Midbrain (tissue), 1 donor: ENCODE measurements around the gene OR5AR1.
"Not testable (repeated sequence)": the region's sequence is repeated elsewhere in the genome, so short reads cannot be mapped to it uniquely, and the experiment has no call there.

ENCODE experiments used
- DNase-seq: peaks from one replicate; lab custom pipeline; 2025; lab: John Stamatoyannopoulos, UW

The OR5AR1 gene

DNA sequence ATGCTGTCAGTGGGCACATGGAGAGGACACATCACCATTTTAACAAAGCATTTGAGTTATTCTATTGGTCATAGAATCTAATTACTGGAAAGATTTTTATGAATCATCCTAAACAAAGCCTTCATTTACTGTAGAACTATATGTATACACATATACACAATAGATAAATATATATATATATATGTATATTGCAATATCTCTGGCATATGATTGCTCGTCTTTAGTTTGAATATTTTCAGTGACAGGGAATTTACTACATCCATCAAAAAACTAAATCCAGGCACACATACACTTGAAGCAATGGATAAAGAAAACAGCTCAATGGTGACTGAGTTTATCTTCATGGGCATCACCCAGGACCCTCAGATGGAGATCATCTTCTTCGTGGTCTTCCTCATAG, at the start of gene OR5AR1:
OR5AR1 (plus strand) TSS at position 301 of the 400 bp plus-strand sequence; CDS start at position 301, 0 bp downstream.
- DNase-seq: no peak

DNA sequence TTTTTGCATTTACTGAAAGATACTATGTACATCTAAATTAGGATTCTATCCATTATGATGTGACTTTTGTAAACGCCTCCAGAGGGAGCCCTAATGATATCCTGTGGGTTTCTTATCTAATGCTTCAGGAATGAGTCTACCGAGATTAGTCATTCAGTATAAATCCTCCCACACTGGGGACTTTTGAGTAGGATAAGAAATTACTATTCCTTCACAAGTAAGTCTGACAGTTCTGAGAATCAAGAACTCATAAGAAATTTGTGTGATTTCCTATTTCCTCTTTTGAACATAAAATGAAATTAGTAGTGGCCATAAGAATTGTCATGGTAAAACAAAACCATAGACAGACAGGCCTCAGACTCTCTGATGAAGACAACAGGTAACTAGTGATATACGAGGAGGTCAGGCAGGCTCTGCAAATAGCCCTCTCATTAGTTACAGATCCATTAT, 38.8 kb upstream of the OR5AR1 start:
- DNase-seq: peak; percentile 13

- no peak for DNase-seq
Observed at GRCh38 chr11:56625946-56626345, 37.5 kb upstream of the OR5AR1 start.

GRCh38 chr11:56632329-56632728, 31.2 kb upstream of the OR5AR1 start:
- DNase-seq: no peak

GRCh38 chr11:56636861-56637260, 26.6 kb upstream of the OR5AR1 start:
- no peak for DNase-seq

- no peak for DNase-seq
Observed at GRCh38 chr11:56637500-56637899, 26.0 kb upstream of the OR5AR1 start.

GRCh38 chr11:56642339-56642738, 21.1 kb upstream of the OR5AR1 start, which contains the start of gene OR5AP2:
Gene OR5AP2 (minus strand): TSS chr11:56642439. CDS start chr11:56642439, 0 bp downstream.
- DNase-seq: no peak

DNA sequence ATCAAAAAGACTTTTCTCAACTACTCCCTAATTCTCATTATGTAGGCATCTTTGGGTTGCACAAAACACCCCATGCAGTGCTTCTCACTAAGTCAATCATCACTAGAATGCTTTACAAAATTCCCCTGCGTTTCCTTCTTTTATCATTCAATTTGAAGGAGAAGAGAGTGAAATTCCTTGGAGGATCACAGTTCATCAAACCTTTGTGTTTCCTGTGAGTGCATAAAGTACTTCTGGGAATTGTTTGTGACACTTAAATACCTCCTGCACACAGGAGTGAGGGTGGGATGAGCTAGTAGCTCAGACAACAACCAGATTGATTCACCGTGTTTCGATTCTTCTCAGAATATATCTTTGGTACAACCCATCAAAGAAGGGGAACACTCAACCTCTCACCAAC, 3.7 kb upstream of the OR5AR1 start:
- no peak for DNase-seq

DNA sequence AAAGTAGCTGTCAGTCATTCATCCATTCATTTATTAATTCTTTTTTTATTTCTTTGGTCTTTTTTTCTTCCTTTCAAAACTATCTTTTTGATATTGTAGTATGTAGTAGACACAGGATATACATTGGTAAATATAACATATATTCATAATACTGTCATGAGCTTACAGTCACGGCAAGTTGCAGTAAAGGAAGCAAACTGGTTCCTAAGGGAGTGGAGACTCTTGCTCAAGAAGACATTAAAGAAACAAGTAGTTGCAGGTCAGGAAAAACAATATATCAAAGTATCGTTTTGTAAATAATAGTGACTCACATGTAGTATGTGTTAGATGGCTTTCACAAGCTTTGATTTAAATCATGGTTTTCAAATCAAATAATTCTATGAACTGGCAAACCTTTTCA, 7.5 kb downstream of the OR5AR1 start:
- no peak for DNase-seq

- no peak for DNase-seq
Observed at GRCh38 chr11:56688554-56689100, 25.1 kb downstream of the OR5AR1 start.

- DNase-seq: not testable (repeated sequence)
Observed at GRCh38 chr11:56691179-56691578, 27.7 kb downstream of the OR5AR1 start.

DNA sequence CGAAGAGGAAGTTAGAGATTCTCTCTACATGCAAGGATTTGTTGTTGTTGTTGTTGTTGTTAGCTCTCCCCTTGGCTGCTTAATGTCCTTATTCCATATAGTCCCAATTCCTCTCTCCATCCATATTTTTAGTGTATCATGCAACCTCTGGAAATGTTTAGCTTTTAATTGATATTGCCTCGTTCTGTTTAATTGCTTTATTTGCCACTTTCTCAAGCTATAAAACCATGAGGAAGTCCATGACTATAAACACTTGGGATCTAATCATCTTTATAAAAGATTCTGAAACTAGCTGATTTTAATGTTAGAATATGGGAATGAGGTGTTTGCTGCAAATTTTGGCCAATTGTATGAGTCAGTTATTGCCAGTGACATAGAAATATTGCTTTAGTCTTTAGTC, 29.9 kb downstream of the OR5AR1 start:
- no peak for DNase-seq

DNA sequence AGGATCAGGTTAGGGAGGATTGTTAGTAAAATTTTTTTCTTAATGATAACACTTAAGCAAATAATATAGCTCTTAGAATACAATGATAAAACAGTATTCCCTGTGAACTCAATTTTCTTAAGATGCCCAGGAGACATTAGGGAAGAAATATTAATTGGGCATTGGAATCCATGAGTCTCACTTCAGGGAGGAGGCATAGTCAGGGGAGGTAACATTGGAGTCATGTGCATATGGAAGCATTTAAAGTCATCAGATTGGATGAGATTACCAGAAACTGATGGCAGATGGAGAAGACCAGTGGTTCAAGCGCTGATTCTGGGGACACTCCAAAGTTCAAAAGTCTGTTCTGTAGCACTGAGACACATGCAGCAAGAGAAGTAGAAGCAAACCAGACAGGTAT, 35.3 kb downstream of the OR5AR1 start, which contains the start of gene OR9G1:
OR9G1 (plus strand) TSS at position 301 of the 400 bp plus-strand sequence. CDS start 1,293 bp downstream, outside the sequence.
- no peak for DNase-seq

DNA sequence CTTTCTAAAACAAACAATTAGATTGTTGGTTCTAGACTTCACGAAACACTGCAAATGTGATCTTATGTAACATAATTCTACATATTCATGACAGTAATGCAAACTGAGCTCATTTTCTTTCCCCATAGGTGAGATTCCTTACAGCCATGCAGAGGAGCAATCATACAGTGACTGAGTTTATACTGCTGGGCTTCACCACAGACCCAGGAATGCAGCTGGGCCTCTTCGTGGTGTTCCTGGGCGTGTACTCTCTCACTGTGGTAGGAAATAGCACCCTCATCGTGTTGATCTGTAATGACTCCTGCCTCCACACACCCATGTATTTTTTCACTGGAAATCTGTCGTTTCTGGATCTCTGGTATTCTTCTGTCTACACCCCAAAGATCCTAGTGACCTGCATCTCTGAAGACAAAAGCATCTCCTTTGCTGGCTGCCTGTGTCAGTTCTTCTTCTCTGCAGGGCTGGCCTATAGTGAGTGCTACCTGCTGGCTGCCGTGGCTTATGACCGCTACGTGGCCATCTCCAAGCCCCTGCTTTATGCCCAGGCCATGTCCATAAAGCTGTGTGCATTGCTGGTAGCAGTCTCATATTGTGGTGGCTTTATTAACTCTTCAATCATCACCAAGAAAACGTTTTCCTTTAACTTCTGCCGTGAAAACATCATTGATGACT, 36.9 kb downstream of the OR5AR1 start:
- no peak for DNase-seq

DNA sequence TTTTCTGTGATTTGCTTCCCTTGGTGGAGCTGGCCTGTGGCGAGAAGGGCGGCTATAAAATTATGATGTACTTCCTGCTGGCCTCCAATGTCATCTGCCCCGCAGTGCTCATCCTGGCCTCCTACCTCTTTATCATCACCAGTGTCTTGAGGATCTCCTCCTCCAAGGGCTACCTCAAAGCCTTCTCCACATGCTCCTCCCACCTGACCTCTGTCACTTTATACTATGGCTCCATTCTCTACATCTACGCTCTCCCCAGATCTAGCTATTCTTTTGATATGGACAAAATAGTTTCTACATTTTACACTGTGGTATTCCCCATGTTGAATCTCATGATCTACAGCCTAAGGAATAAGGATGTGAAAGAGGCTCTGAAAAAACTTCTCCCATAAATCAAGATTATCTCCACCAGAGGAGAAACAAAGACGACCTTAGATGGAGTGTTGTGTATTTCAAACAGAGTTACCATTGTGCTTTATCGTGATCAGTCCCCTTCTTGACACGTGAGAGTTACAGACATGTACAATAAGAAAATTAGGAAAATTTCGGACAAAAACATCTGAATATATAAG, 37.5 kb downstream of the OR5AR1 start:
- no peak for DNase-seq

GRCh38 chr11:56705784-56706396, 42.4 kb downstream of the OR5AR1 start:
- DNase-seq: no peak

DNA sequence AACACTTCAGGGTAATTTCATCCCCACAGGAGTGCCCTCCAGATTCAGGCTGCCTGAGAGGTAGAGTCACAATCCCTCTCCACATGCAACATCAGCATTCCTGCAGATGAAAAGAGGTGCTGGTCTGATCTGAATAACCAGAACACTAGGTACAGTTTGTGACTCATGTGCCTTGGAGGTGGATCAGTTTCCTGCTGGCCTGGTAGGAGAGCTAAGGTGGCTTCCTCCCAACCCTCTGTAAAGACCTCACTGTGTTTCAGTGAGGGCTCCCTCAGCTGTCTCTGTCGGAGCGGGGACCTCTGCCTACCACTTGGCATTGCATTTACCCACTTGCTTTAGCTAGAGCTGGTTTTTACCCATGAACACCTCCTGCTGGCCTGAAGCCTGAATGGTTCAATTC, 43.0 kb downstream of the OR5AR1 start:
- no peak for DNase-seq

- DNase-seq: no peak
Observed at GRCh38 chr11:56714206-56714605, 50.7 kb downstream of the OR5AR1 start.
